H54 (cell line): ENCODE data around the gene SARS1.
"Not testable (repeated sequence)": the region's sequence is repeated elsewhere in the genome, so short reads cannot be mapped to it uniquely, and the experiment has no call there.

Experiments
- DNase-seq: peaks from one replicate; pipeline ENCODE4 v3.0.0; 2011; ENCODE audit warnings: low spot score, mixed read lengths; ENCODE audit not compliant: insufficient read length
- FAIRE-seq: peaks from 3 replicates; lab custom pipeline; 2011; peaks lifted over from hg19 to GRCh38; lab: Jason Lieb, UNC
- POLR2A ChIP-seq: IDR thresholded peaks from 2 replicates; pipeline ENCODE4 v1.6.1; 2011; ENCODE audit warnings: low read depth, mild to moderate bottlenecking, low read length

Gene SARS1

DNA sequence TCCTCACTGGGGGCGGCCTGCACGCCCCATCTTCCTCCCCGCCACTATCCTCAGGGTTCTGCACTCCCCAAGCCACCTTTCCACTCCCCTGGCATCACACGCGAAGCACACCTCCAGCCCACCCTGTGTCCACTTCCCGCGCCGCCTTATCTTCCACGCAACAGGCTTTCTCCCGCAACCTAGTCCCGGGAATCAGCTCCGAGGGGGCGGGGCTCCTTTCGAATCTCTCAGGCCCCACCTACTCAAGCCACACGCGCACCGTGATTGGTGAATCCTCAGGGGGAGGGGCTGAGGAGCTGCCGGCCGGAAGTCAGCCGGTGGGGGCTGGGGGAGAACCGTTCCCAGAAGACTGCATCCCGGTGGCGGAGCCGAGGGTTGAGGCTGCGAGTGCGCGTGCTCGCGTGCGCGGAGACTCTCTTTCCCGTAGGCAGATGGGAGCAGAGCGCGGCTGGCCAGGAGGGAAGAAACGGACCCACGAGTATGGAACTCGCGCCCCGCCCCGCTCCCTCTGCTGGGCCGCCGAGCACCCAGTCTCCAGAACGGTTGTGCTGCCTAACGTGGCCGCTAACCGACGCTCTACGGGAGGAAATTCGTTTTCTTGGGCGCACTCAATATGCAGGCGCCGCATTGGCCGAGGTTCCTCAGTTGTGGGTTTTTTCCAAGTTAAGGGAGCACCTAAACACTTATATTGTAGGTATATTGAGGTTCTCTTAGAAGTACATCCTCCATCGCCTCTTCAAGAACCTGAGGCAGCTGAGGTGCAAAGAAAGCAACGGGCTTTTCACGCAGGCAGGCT, 69.4 kb downstream of the SARS1 start, which contains the start of gene PSRC1:
Gene PSRC1 (minus strand): TSS at position 194 of the 796 bp plus-strand sequence.
- TF ChIP-seq POLR2A: peak; percentile 75
- FAIRE-seq: peak; percentile 15

DNA sequence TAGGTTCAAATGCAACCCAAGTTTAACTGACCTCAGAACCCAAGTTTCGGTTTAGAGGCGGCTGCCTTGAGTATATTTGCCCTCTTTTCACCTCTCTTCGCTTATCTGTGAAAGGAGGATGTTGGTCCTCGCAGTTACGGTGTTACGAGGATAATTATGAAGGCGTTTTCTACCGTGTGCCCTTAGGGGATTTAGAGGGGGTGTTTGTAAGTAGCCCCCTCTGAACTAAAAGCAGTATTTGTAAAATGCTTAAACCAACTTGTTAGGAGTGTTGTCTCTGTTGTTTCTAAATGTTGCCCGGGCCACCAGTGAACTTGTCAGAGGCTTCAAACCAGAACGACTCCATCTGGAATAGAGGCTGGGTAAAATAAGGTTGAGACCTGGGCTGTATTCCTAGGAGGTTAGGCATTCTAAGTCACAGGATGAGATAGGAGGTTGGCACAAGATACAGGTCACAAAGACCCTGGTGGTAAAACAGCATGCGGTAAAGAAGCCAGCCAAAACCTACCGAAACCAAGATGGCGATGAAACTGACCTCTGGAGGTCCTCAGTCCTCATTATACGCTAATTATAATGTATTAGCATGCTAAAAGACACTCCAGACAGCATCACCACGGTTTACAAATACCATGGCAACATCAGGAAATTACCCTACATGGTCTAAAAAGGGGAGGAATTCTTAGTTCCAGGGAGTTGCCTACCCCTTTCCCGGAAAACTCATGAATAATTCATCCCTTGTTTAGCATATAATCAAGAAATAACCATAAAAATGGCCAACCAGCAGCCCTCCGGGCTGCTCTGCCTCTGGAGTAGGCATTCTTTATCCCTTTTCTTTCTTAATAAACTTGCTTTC, 70.3 kb downstream of the SARS1 start:
- DNase-seq: no peak
- TF ChIP-seq POLR2A: no peak

More for the DNA sequence above, 69.4 kb downstream of the SARS1 start, which contains the start of gene PSRC1:
- peak; percentile 96 for DNase-seq

DNA sequence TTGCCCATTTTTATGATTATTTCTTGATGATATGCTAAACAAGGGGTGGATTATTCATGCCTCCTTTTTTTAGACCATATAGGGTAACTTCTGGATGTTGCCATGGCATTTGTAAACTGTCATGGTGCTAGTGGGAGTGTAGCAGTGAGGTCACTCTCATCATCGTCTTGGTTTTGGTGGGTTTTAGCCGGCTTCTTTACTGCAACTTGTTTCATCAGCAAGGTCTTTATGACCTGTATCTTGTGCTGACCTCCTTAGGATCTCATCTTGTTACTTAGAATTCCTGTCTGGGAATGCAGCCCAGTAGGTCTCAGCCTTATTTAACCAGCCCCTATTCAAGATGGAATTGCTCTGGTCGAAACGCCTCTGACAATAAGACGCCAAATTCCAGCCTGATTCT, 73.0 kb downstream of the SARS1 start:
- not testable (repeated sequence) for FAIRE-seq

More for the DNA sequence above, 70.3 kb downstream of the SARS1 start:
- no peak for FAIRE-seq

More for the DNA sequence above, 73.0 kb downstream of the SARS1 start:
- DNase-seq: not testable (repeated sequence)
